ENCODE data around the gene CDK2AP2.

The CDK2AP2 gene

GRCh38 chr11:67503119-67504004 is 4.6 kb downstream of the CDK2AP2 start:
- DNase-seq = no peak

GRCh38 chr11:67502328-67502979 is 5.5 kb downstream of the CDK2AP2 start:
- DNase-seq = no peak

- no peak for DNase-seq
These were observed 6.1 kb downstream of the CDK2AP2 start for GRCh38 chr11:67501854-67502253.

- no peak for DNase-seq
These were observed 6.9 kb downstream of the CDK2AP2 start for GRCh38 chr11:67500831-67501715.

GRCh38 chr11:67500484-67500821 is 7.5 kb downstream of the CDK2AP2 start:
- no peak for DNase-seq

- DNase-seq = no peak
These were observed 8.0 kb downstream of the CDK2AP2 start for GRCh38 chr11:67499808-67500483.

- DNase-seq = no peak
These were observed 9.4 kb downstream of the CDK2AP2 start for GRCh38 chr11:67498544-67498972.

GRCh38 chr11:67497656-67498291 is 10.2 kb downstream of the CDK2AP2 start:
- no peak for DNase-seq

- DNase-seq = no peak
These were observed 11.8 kb downstream of the CDK2AP2 start for GRCh38 chr11:67496113-67496512.

GRCh38 chr11:67495234-67496005 is 12.5 kb downstream of the CDK2AP2 start:
- no peak for DNase-seq

- DNase-seq = no peak
These were observed 13.4 kb downstream of the CDK2AP2 start for GRCh38 chr11:67494371-67495233.

GRCh38 chr11:67493548-67494370 is 14.2 kb downstream of the CDK2AP2 start:
- DNase-seq = no peak

- no peak for DNase-seq
These were observed 15.0 kb downstream of the CDK2AP2 start for GRCh38 chr11:67492801-67493547.

GRCh38 chr11:67492069-67492727 is 15.8 kb downstream of the CDK2AP2 start:
- no peak for DNase-seq

- no peak for DNase-seq
These were observed 16.5 kb downstream of the CDK2AP2 start for GRCh38 chr11:67491276-67492068.

GRCh38 chr11:67490727-67491065 is 17.3 kb downstream of the CDK2AP2 start:
- no peak for DNase-seq
